Stomach (tissue), 4 donors: Measurements from ENCODE around the gene F2R.

Experiments used
- CTCF ChIP-seq, 7 experiments: fragments of 450-650 bp in 4 of 7; fragments of 200-600 bp in 3 of 7; sonication (generic) in 3 of 7; IDR thresholded peaks; one replicate each; pipeline ENCODE4 v1.5.1; 2016 to 2019; ENCODE audit warnings: antibody characterized with exemption in 7 of 7, control low read depth in 2 of 7, mild to moderate bottlenecking in 1 of 7
- EP300 ChIP-seq: sonication (generic); formaldehyde crosslinking; IDR thresholded peaks from one replicate; pipeline ENCODE4 v1.6.1; 2017; ENCODE audit warnings: antibody characterized with exemption
- POLR2AphosphoS5 ChIP-seq, 3 donors: sonication (generic); formaldehyde crosslinking; IDR thresholded peaks; one replicate each; pipeline ENCODE4 v1.6.1; 2016; ENCODE audit warnings: antibody characterized with exemption in 3 of 3

- TF ChIP-seq CTCF (IDR thresholded peaks at IDR 0.05) (no peak), EP300 (no peak), POLR2AphosphoS5 (IDR thresholded peaks at IDR 0.05) (no peak)
These were observed 6.2 kb upstream of the F2R start for GRCh38 chr5:76709762-76710161.
